Measurements from ENCODE around the gene RADIL.
"Not testable (repeated sequence)": the region's sequence is repeated elsewhere in the genome, so short reads cannot be mapped to it uniquely, and the experiment has no call there.

RADIL gene

GRCh38 chr7:4794171-4794570 lies 89.3 kb downstream of the RADIL start:
- H3K27ac Mint-ChIP-seq; DNase-seq; H3K27me3 Mint-ChIP-seq; H3K4me3 Mint-ChIP-seq; H3K4me1 Mint-ChIP-seq (ENCODE audit: low read depth); H3K9me3 Mint-ChIP-seq: not testable (repeated sequence)
- H3K36me3 Mint-ChIP-seq (ENCODE audit: low read depth), result peaks cover 29% of the 10 kb centered on the region

GRCh38 chr7:4793385-4793993 lies 90.0 kb downstream of the RADIL start:
- H3K4me1 Mint-ChIP-seq (ENCODE audit: low read depth); DNase-seq; H3K4me3 Mint-ChIP-seq; H3K27ac Mint-ChIP-seq; H3K9me3 Mint-ChIP-seq; H3K27me3 Mint-ChIP-seq: not testable (repeated sequence)
- H3K36me3 Mint-ChIP-seq (ENCODE audit: low read depth), result peaks cover 36% of the 10 kb centered on the region

GRCh38 chr7:4792537-4793126 lies 90.9 kb downstream of the RADIL start:
- no peak for DNase-seq
- peaks cover 43% of the 10 kb centered on the region for H3K36me3 Mint-ChIP-seq (ENCODE audit: low read depth)

GRCh38 chr7:4791738-4792536 lies 91.6 kb downstream of the RADIL start:
- no peak overlapping the region for H3K4me3 Mint-ChIP-seq
- peaks cover 50% of the 10 kb centered on the region for H3K36me3 Mint-ChIP-seq (ENCODE audit: low read depth)

More at GRCh38 chr7:4792537-4793126, 90.9 kb downstream of the RADIL start:
- H3K4me3 Mint-ChIP-seq, result no peak overlapping the region
- peaks cover 5% of the 10 kb centered on the region for H3K4me1 Mint-ChIP-seq (ENCODE audit: low read depth)
- no peaks in the 10 kb centered on the region for H3K27me3 Mint-ChIP-seq
- no peaks in the 10 kb centered on the region for H3K9me3 Mint-ChIP-seq
- no peak overlapping the region for H3K27ac Mint-ChIP-seq

GRCh38 chr7:4791101-4791737 lies 92.3 kb downstream of the RADIL start:
- Mint-ChIP-seq H3K4me3 (no peak overlapping the region), H3K36me3 (ENCODE audit: low read depth) (peaks cover 55% of the 10 kb centered on the region), H3K27me3 (no peaks in the 10 kb centered on the region), H3K9me3 (no peaks in the 10 kb centered on the region), H3K4me1 (ENCODE audit: low read depth) (peaks cover 5% of the 10 kb centered on the region), H3K27ac (no peak overlapping the region)
- no peak for DNase-seq

More at GRCh38 chr7:4791738-4792536, 91.6 kb downstream of the RADIL start:
- H3K27ac Mint-ChIP-seq, result no peak overlapping the region
- no peaks in the 10 kb centered on the region for H3K9me3 Mint-ChIP-seq
- no peaks in the 10 kb centered on the region for H3K27me3 Mint-ChIP-seq
- DNase-seq, result peak; percentile 89
- H3K4me1 Mint-ChIP-seq (ENCODE audit: low read depth), result peaks cover 5% of the 10 kb centered on the region

DNA sequence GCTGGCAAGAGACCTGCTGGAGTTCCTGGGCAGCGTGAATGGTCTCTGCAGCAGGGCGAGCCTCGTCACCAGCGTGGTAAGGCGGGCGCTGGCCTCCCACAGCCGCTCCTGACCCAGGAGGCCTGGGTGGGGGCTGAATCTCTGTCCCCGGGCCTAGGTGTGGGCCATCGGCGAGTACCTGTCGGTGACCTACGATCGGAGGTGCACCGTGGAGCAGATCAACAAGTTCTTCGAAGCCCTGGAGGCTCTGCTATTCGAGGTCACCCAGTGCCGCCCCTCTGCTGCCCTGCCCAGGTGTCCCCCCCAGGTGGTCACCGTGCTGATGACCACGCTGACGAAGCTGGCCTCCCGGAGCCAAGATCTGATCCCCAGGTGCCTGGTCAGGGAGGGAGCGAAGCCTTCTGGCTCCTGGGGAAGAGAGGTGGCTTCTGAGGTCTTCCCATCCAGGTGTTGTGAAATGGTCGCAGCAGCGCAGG lies 93.0 kb downstream of the RADIL start:
- Mint-ChIP-seq H3K27me3 (no peaks in the 10 kb centered on the region), H3K4me1 (ENCODE audit: low read depth) (peaks cover 5% of the 10 kb centered on the region), H3K36me3 (ENCODE audit: low read depth) (peaks cover 61% of the 10 kb centered on the region), H3K27ac (no peak overlapping the region), H3K9me3 (no peaks in the 10 kb centered on the region), H3K4me3 (no peak overlapping the region)
- DNase-seq, result no peak

DNA sequence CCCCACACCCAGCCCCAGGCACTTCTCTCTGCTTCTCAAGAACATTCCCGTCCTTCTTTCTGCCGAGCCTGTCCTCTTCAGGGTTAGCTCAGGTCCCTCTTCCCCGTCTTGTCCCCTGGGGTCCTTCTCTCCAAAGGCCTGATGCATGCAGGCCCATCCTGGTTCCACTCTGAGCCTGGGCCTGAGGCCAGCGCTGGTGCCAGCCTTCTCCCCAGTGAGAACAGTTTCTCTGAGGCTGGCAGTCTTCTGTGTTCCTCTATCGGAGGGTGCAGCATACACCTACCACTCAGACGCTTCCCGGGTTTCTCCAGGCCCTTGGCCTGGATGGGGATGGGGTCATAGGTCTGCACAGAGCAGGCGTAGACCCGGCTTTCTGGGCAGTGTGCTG lies 93.4 kb downstream of the RADIL start:
- Mint-ChIP-seq H3K9me3 (no peaks in the 10 kb centered on the region), H3K4me3 (no peak overlapping the region), H3K27me3 (no peaks in the 10 kb centered on the region), H3K36me3 (ENCODE audit: low read depth) (peaks cover 64% of the 10 kb centered on the region), H3K4me1 (ENCODE audit: low read depth) (peaks cover 5% of the 10 kb centered on the region), H3K27ac (peak overlapping the region; percentile 62)
- DNase-seq, result no peak

GRCh38 chr7:4789194-4790077 lies 94.1 kb downstream of the RADIL start:
- no peak overlapping the region for H3K27ac Mint-ChIP-seq
- H3K36me3 Mint-ChIP-seq (ENCODE audit: low read depth), result peaks cover 63% of the 10 kb centered on the region
- no peak overlapping the region for H3K4me3 Mint-ChIP-seq
- H3K9me3 Mint-ChIP-seq, result no peaks in the 10 kb centered on the region
- no peaks in the 10 kb centered on the region for H3K27me3 Mint-ChIP-seq
- peaks cover 5% of the 10 kb centered on the region for H3K4me1 Mint-ChIP-seq (ENCODE audit: low read depth)
- DNase-seq, result no peak

DNA sequence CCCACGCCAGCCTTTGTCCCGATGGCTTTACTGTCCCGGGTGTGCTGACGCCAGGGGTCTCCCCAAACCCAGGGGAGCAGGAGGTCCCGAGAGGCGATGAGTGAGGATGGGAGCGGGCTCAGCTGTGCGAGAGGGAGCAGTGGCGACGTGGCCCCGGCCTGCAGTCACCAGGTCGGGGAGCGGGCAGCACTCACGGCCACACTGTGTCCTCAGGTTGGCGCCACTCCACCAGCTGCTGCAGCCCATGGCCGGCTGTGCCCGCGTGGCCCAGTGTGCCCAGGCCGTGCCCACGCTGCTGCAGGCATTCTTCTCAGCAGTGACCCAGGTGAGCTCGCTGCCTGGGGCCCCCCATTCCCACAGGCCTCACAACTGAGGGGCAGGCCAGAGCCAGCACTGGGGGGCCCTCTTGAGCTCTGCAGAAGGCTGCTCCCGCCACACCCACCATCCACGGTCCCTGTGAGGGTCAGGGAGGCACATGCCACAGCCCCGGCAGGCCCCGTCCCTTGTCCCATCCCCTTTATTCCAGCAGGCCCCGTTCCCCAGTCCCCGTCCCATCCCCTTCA lies 94.8 kb downstream of the RADIL start:
- Mint-ChIP-seq H3K27ac (no peak overlapping the region), H3K4me1 (ENCODE audit: low read depth) (peaks cover 5% of the 10 kb centered on the region), H3K27me3 (no peaks in the 10 kb centered on the region), H3K4me3 (no peak overlapping the region), H3K36me3 (ENCODE audit: low read depth) (peaks cover 61% of the 10 kb centered on the region), H3K9me3 (no peaks in the 10 kb centered on the region)
- no peak for DNase-seq

- Mint-ChIP-seq H3K4me1 (ENCODE audit: low read depth) (peaks cover 4% of the 10 kb centered on the region), H3K27me3 (no peaks in the 10 kb centered on the region), H3K27ac (no peak overlapping the region), H3K9me3 (no peaks in the 10 kb centered on the region), H3K36me3 (ENCODE audit: low read depth) (peaks cover 64% of the 10 kb centered on the region), H3K4me3 (no peak overlapping the region)
- no peak for DNase-seq
Observed at GRCh38 chr7:4787947-4788626, 95.4 kb downstream of the RADIL start.

DNA sequence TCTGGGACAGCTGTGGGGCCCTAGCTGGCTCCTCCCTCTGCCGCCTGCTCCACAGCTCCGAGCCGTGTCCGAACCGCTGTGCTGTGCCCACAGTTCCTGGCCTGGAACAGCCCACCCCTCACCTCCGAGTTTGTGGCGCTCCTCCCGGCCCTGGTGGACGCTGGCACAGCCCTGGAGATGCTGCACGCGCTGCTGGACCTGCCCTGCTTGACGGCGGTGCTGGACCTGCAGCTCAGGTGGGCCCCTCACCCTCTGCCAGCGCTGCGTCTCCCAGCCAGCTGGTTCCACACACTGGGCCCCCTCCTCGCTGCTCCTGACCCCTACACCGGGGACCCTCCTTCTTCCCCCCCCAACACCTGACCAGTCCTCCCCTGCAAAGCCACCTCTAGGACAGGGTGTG lies 96.0 kb downstream of the RADIL start:
- DNase-seq, result no peak
- no peaks in the 10 kb centered on the region for H3K9me3 Mint-ChIP-seq
- H3K4me3 Mint-ChIP-seq, result no peak overlapping the region
- no peak overlapping the region for H3K27ac Mint-ChIP-seq
- H3K36me3 Mint-ChIP-seq (ENCODE audit: low read depth), result peaks cover 65% of the 10 kb centered on the region
- H3K4me1 Mint-ChIP-seq (ENCODE audit: low read depth), result peaks cover 4% of the 10 kb centered on the region
- no peaks in the 10 kb centered on the region for H3K27me3 Mint-ChIP-seq

GRCh38 chr7:4786015-4786414 lies 97.5 kb downstream of the RADIL start:
- Mint-ChIP-seq H3K27me3 (no peaks in the 10 kb centered on the region), H3K4me1 (ENCODE audit: low read depth) (no peaks in the 10 kb centered on the region), H3K36me3 (ENCODE audit: low read depth) (peaks cover 72% of the 10 kb centered on the region)

DNA sequence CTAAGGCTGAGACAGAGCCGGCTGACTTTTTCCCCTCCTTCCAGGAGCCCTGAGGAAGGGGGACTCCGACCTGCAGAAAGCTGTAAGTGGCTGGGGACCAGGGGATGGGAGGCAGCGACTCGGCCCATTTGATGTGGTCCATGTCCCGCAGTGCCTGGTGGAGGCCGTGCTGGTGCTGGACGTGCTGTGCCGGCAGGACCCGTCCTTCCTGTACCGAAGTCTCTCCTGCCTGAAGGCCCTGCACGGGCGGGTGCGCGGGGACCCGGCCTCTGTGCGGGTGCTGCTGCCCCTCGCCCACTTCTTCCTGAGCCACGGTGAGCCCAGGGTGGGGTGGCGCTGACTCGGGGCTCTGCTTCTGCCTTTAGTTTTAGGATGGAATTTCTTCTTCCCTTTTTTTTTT lies 98.1 kb downstream of the RADIL start:
- Mint-ChIP-seq H3K27me3 (no peaks in the 10 kb centered on the region), H3K27ac (no peak overlapping the region), H3K4me1 (ENCODE audit: low read depth) (peaks cover 2% of the 10 kb centered on the region), H3K36me3 (ENCODE audit: low read depth) (peaks cover 72% of the 10 kb centered on the region), H3K4me3 (no peak overlapping the region), H3K9me3 (no peaks in the 10 kb centered on the region)
- DNase-seq, result no peak

More at GRCh38 chr7:4786015-4786414, 97.5 kb downstream of the RADIL start:
- H3K4me3 Mint-ChIP-seq, result no peak overlapping the region
- no peak for DNase-seq
- no peak overlapping the region for H3K27ac Mint-ChIP-seq
- H3K9me3 Mint-ChIP-seq, result no peaks in the 10 kb centered on the region

All from activated T-cell treated with anti-CD3 and anti-CD28 coated beads, Interleukin-2, amount 50 U/mL, for 24 hours (primary cell).